ENCODE data around the gene ACADS.

ACADS gene

GRCh38 chr12:120787889-120788288 is 62.3 kb downstream of the ACADS start:
- ChIA-PET POLR2A (no interaction called here), CTCF (interaction anchor here (1.0 to 1.3 kb wide), 2 partner anchors 12 to 69 kb away, joined by 3 read pairs; no protein-coding TSS in a partner anchor)
- no peak for DNase-seq (ENCODE audit: extremely low spot score)
- no peak for TF ChIP-seq CTCF (IDR thresholded peaks at IDR 0.05; ENCODE audit: control extremely low read depth, extremely low read depth, low read depth, missing control alignments)

Measured in GM10248 (cell line).